ENCODE data around the gene KLF18. TPM values are rescaled to one million over a fixed set of nuclear protein-coding genes. Genes with fewer than 3 reads are reported as not detected.
A peak's percentile ranks its signal among the peaks of the same experiment; 100 is the strongest.

The KLF18 gene
- total RNA-seq, 1 donor from 2014 or later, result not detected

GRCh38 chr1:44112486-44112885, 28.9 kb downstream of the KLF18 start:
- no peak for DNase-seq (ENCODE audit: low read depth)
- TF ChIP-seq CTCF (conservative IDR thresholded peaks at IDR 0.05; ENCODE audit: low read depth, low read length), result no peak
- H3K4me3 ChIP-seq (ENCODE audit: low read depth, low read length), result no peak overlapping the region

GRCh38 chr1:44111861-44112260, 29.6 kb downstream of the KLF18 start:
- no peak for TF ChIP-seq CTCF (conservative IDR thresholded peaks at IDR 0.05; ENCODE audit: low read depth, low read length)
- DNase-seq (ENCODE audit: low read depth), result no peak
- H3K4me3 ChIP-seq (ENCODE audit: low read depth, low read length), result no peak overlapping the region

- no peak for TF ChIP-seq CTCF (conservative IDR thresholded peaks at IDR 0.05; ENCODE audit: low read depth, low read length)
- no peak overlapping the region for H3K4me3 ChIP-seq (ENCODE audit: low read depth, low read length)
- no peak for DNase-seq (ENCODE audit: low read depth)
Observed at GRCh38 chr1:44110916-44111315, 30.5 kb downstream of the KLF18 start.

- no peak for TF ChIP-seq CTCF (conservative IDR thresholded peaks at IDR 0.05; ENCODE audit: low read depth, low read length)
- no peak for DNase-seq (ENCODE audit: low read depth)
- H3K4me3 ChIP-seq (ENCODE audit: low read depth, low read length), result no peak overlapping the region
Observed at GRCh38 chr1:44108971-44109370, 32.5 kb downstream of the KLF18 start.

GRCh38 chr1:44108241-44108640, 33.2 kb downstream of the KLF18 start:
- DNase-seq (ENCODE audit: low read depth), result peak; percentile 31
- no peak for TF ChIP-seq CTCF (conservative IDR thresholded peaks at IDR 0.05; ENCODE audit: low read depth, low read length)
- no peak overlapping the region for H3K4me3 ChIP-seq (ENCODE audit: low read depth, low read length)

- TF ChIP-seq CTCF (conservative IDR thresholded peaks at IDR 0.05; ENCODE audit: low read depth, low read length), result no peak
- H3K4me3 ChIP-seq (ENCODE audit: low read depth, low read length), result no peak overlapping the region
- no peak for DNase-seq (ENCODE audit: low read depth)
Observed at GRCh38 chr1:44105810-44106209, 35.6 kb downstream of the KLF18 start.

GRCh38 chr1:44103270-44104131, 37.9 kb downstream of the KLF18 start:
- H3K4me3 ChIP-seq (ENCODE audit: low read depth, low read length), result no peak overlapping the region
- peak; percentile 48 for TF ChIP-seq CTCF (conservative IDR thresholded peaks at IDR 0.05; ENCODE audit: low read depth, low read length)
- DNase-seq (ENCODE audit: low read depth), result no peak
